ENCODE data around the gene S100A2.
"Not testable (repeated sequence)": the region's sequence is repeated elsewhere in the genome, so short reads cannot be mapped to it uniquely, and the experiment has no call there.

- not testable (repeated sequence) for TF ChIP-seq CTCF (IDR thresholded peaks at IDR 0.05; ENCODE audit: extremely low read depth in 1 of 2, insufficient read depth in 1 of 2, low read depth in 1 of 2, low read length in 2 of 2); POLR2AphosphoS5 (IDR thresholded peaks at IDR 0.05; ENCODE audit: insufficient read depth, low read depth, low read length); POLR2A (IDR thresholded peaks at IDR 0.05; ENCODE audit: low read depth, low read length); EZH2 (IDR thresholded peaks at IDR 0.05; ENCODE audit: borderline replicate concordance, low read depth, low read length, severe bottlenecking); MYC (IDR thresholded peaks at IDR 0.05; ENCODE audit: low read depth, low read length)
- TF ChIP-seq, protein P1, sequence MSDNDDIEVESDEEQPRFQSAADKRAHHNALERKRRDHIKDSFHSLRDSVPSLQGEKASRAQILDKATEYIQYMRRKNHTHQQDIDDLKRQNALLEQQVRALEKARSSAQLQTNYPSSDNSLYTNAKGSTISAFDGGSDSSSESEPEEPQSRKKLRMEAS (IDR thresholded peaks at IDR 0.05; ENCODE audit: insufficient read depth, insufficient read length), result not testable (repeated sequence)
These were observed 22.4 kb upstream of the S100A2 start for GRCh38 chr1:153588033-153588432.
